ENCODE measurements around the gene EXD3. TPM values are rescaled to one million over a fixed set of nuclear protein-coding genes. Genes with fewer than 3 reads are reported as not detected.

EXD3 gene
- total RNA-seq, 1 donor from 2014 or later, result 19.5 TPM

- no peaks in the 10 kb centered on the region for H3K9me3 Mint-ChIP-seq
- no peak overlapping the region for H3K27ac Mint-ChIP-seq
- no peak overlapping the region for H3K4me3 Mint-ChIP-seq
- TF ChIP-seq CTCF (conservative IDR thresholded peaks at IDR 0.05), result no peak
- peak; percentile 66 for DNase-seq (ENCODE audit: extremely low spot score, unreplicated experiment)
- peaks cover 19% of the 10 kb centered on the region for H3K27me3 Mint-ChIP-seq
- no peaks in the 10 kb centered on the region for H3K36me3 Mint-ChIP-seq
- H3K4me1 Mint-ChIP-seq (ENCODE audit: unreplicated experiment), result peaks cover 17% of the 10 kb centered on the region
Observed at GRCh38 chr9:137278721-137279711, 143.9 kb downstream of the EXD3 start.

- Mint-ChIP-seq H3K4me3 (no peak overlapping the region), H3K27me3 (peaks cover 14% of the 10 kb centered on the region), H3K9me3 (no peaks in the 10 kb centered on the region), H3K27ac (no peak overlapping the region), H3K4me1 (ENCODE audit: unreplicated experiment) (peaks cover 17% of the 10 kb centered on the region), H3K36me3 (no peaks in the 10 kb centered on the region)
- TF ChIP-seq CTCF (conservative IDR thresholded peaks at IDR 0.05), result no peak
- peak; percentile 70 for DNase-seq (ENCODE audit: extremely low spot score, unreplicated experiment)
Observed at GRCh38 chr9:137278061-137278701, 144.8 kb downstream of the EXD3 start.

- DNase-seq (ENCODE audit: extremely low spot score, unreplicated experiment), result peak; percentile 79
- no peak for TF ChIP-seq CTCF (conservative IDR thresholded peaks at IDR 0.05)
- Mint-ChIP-seq H3K9me3 (no peaks in the 10 kb centered on the region), H3K27ac (peak within 1 kb of the TSS; percentile 26), H3K4me3 (peak within 1 kb of the TSS; percentile 65), H3K27me3 (peaks cover 7% of the 10 kb centered on the region), H3K4me1 (ENCODE audit: unreplicated experiment) (peaks cover 17% of the 10 kb centered on the region), H3K36me3 (no peaks in the 10 kb centered on the region)
Observed at GRCh38 chr9:137277329-137278041, 145.5 kb downstream of the EXD3 start, which contains the start of gene TOR4A. TOR4A (plus strand) TSS chr9:137277726; CDS start chr9:137278690, 964 bp downstream.

GRCh38 chr9:137276473-137277328 is 146.3 kb downstream of the EXD3 start:
- H3K36me3 Mint-ChIP-seq, result no peaks in the 10 kb centered on the region
- DNase-seq (ENCODE audit: extremely low spot score, unreplicated experiment), result peak; percentile 68
- H3K27me3 Mint-ChIP-seq, result no peaks in the 10 kb centered on the region
- peak overlapping the region; percentile 26 for H3K27ac Mint-ChIP-seq
- H3K4me3 Mint-ChIP-seq, result peak overlapping the region; percentile 65
- no peaks in the 10 kb centered on the region for H3K9me3 Mint-ChIP-seq
- TF ChIP-seq CTCF (conservative IDR thresholded peaks at IDR 0.05), result no peak
- peaks cover 17% of the 10 kb centered on the region for H3K4me1 Mint-ChIP-seq (ENCODE audit: unreplicated experiment)
